Suppressor macrophage (primary cell): ENCODE measurements around the gene SLAMF7.

ENCODE experiments used
- DNase-seq, 4 experiments: peaks; one replicate each; pipeline ENCODE4 v3.0.0-alpha.2; 2020 to 2022

SLAMF7 gene

GRCh38 chr1:160801836-160802580 lies 63.0 kb downstream of the SLAMF7 start:
- no peak for DNase-seq
